NCI-H2081 treated with DMSO at 0.1 percent for 48 hours (cell line): Measurements from ENCODE around the gene PCDHGB2.
"Not testable (repeated sequence)": the region's sequence is repeated elsewhere in the genome, so short reads cannot be mapped to it uniquely, and the experiment has no call there.

Experiments
- DNase-seq: peaks from one replicate; lab custom pipeline; 2025; lab: John Stamatoyannopoulos, UW

PCDHGB2 gene

GRCh38 chr5:141359790-141360426 is at the start of gene PCDHGB2:
PCDHGB2 (plus strand) TSS chr5:141359994; CDS start chr5:141360136, 142 bp downstream.
- no peak for DNase-seq

- no peak for DNase-seq
These were observed 46.1 kb upstream of the PCDHGB2 start for GRCh38 chr5:141313711-141314110.

- not testable (repeated sequence) for DNase-seq
These were observed 42.8 kb upstream of the PCDHGB2 start for GRCh38 chr5:141316963-141317362.

GRCh38 chr5:141319202-141319601 is 40.6 kb upstream of the PCDHGB2 start:
- DNase-seq = no peak

- DNase-seq = no peak
These were observed 40.1 kb upstream of the PCDHGB2 start for GRCh38 chr5:141319699-141320098.

GRCh38 chr5:141320225-141321169 is 39.3 kb upstream of the PCDHGB2 start, which contains the start of gene TAF7:
TAF7 (minus strand) TSS chr5:141320784; CDS start chr5:141320044, 740 bp downstream.
- peak; percentile 44 for DNase-seq

- no peak for DNase-seq
These were observed 37.5 kb upstream of the PCDHGB2 start for GRCh38 chr5:141322261-141322660.

GRCh38 chr5:141326088-141326854 is 33.5 kb upstream of the PCDHGB2 start:
- DNase-seq = peak; percentile 48

GRCh38 chr5:141328231-141328630 is 31.6 kb upstream of the PCDHGB2 start:
- no peak for DNase-seq

GRCh38 chr5:141330299-141331080 is 29.3 kb upstream of the PCDHGB2 start, which contains the start of gene PCDHGA1:
PCDHGA1 (plus strand) TSS chr5:141330514.
- no peak for DNase-seq

GRCh38 chr5:141332571-141332970 is 27.2 kb upstream of the PCDHGB2 start:
- not testable (repeated sequence) for DNase-seq

GRCh38 chr5:141338538-141339306 is 21.1 kb upstream of the PCDHGB2 start, which contains the start of gene PCDHGA2:
PCDHGA2 (plus strand) TSS chr5:141338760.
- DNase-seq = no peak

GRCh38 chr5:141340781-141341354 is 18.9 kb upstream of the PCDHGB2 start:
- not testable (repeated sequence) for DNase-seq

- no peak for DNase-seq
These were observed 17.0 kb upstream of the PCDHGB2 start for GRCh38 chr5:141342773-141343172.

- no peak for DNase-seq
These were observed 16.4 kb upstream of the PCDHGB2 start, which contains the start of gene PCDHGA3 for GRCh38 chr5:141343242-141343952. PCDHGA3 (plus strand) TSS chr5:141343829; CDS start chr5:141344034, 205 bp downstream.

- DNase-seq = no peak
These were observed 15.8 kb upstream of the PCDHGB2 start for GRCh38 chr5:141343953-141344463.

GRCh38 chr5:141345327-141345726 is 14.5 kb upstream of the PCDHGB2 start:
- no peak for DNase-seq

- DNase-seq = not testable (repeated sequence)
These were observed 13.8 kb upstream of the PCDHGB2 start for GRCh38 chr5:141346017-141346416.
